Measurements from ENCODE around the gene AZU1.

GRCh38 chr19:825897-826644 is 1.6 kb upstream of the AZU1 start:
- TF ChIP-seq CTCF (conservative IDR thresholded peaks at IDR 0.05) (no peak), ZFX (IDR thresholded peaks at IDR 0.05) (no peak)
